ENCODE results near the gene DPP7.
"Not testable (repeated sequence)": the region's sequence is repeated elsewhere in the genome, so short reads cannot be mapped to it uniquely, and the experiment has no call there.

The DPP7 gene

GRCh38 chr9:137070906-137071275 lies 43.6 kb downstream of the DPP7 start:
- DNase-seq (ENCODE audit: low read depth, low spot score): no peak

- DNase-seq (ENCODE audit: low read depth, low spot score): no peak
Observed at GRCh38 chr9:137070201-137070905, 44.2 kb downstream of the DPP7 start, which contains the start of gene SAPCD2. TSS of gene SAPCD2 (minus strand) at chr9:137070557. CDS start at chr9:137070460, 97 bp downstream.

- no peak for DNase-seq (ENCODE audit: low read depth, low spot score)
Observed at GRCh38 chr9:137069508-137070091, 44.9 kb downstream of the DPP7 start.

GRCh38 chr9:137068539-137069507 lies 45.7 kb downstream of the DPP7 start:
- no peak for DNase-seq (ENCODE audit: low read depth, low spot score)

- DNase-seq (ENCODE audit: low read depth, low spot score): no peak
Observed at GRCh38 chr9:137067860-137068538, 46.5 kb downstream of the DPP7 start.

- no peak for DNase-seq (ENCODE audit: low read depth, low spot score)
Observed at GRCh38 chr9:137066096-137066861, 48.3 kb downstream of the DPP7 start.

- DNase-seq (ENCODE audit: low read depth, low spot score): no peak
Observed at GRCh38 chr9:137065336-137065967, 49.1 kb downstream of the DPP7 start.

GRCh38 chr9:137064880-137065164 lies 49.7 kb downstream of the DPP7 start:
- no peak for DNase-seq (ENCODE audit: low read depth, low spot score)

- DNase-seq (ENCODE audit: low read depth, low spot score): no peak
Observed at GRCh38 chr9:137064027-137064879, 50.3 kb downstream of the DPP7 start.

- DNase-seq (ENCODE audit: low read depth, low spot score): no peak
Observed at GRCh38 chr9:137063311-137064026, 51.1 kb downstream of the DPP7 start.

- not testable (repeated sequence) for DNase-seq (ENCODE audit: low read depth, low spot score)
Observed at GRCh38 chr9:137062798-137063197, 51.7 kb downstream of the DPP7 start.

- DNase-seq (ENCODE audit: low read depth, low spot score): no peak
Observed at GRCh38 chr9:137062384-137062783, 52.1 kb downstream of the DPP7 start.

Data from iPS DF 19.7 (cell line).